ENCODE results near the gene DLG2.

DNA sequence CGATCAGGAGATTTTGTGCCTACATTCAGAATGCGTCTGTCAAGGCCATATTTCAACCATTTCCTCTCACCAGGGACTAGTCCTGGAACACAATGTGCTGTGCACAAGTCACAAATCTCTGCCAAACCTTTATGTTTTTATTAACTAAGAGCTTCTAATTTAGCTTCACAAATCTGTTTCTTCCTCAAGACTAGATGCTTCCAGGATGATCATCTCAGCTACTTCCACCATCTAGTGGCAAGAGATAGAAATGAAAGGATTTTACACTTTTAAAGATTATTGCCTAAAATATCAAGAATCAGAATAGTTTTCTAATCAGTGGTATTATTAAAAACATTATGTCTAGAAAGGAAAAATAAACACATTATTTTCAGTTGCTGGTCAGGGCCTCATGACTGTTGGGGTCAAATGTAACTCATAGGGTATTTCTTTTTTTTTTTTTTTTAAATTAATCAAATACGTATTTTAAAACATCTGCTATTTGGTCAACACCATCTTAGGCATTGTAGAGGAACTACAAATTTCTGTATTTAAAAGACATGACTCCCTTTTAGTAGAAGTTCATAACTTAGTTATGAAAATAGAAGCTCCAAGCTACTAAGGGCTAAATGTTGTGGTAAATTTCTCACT, 1102.6 kb downstream of the DLG2 start:
- TF ChIP-seq POLR2AphosphoS5 (IDR thresholded peaks at IDR 0.05; ENCODE audit: low read depth, low read length) (no peak), POLR2A (IDR thresholded peaks at IDR 0.05; ENCODE audit: low read depth, low read length) (no peak), SPI1 (IDR thresholded peaks at IDR 0.05; ENCODE audit: low read depth, low read length) (no peak)

Measured in GM12891 (cell line).